Measurements from ENCODE around the gene PFAS. TPM values are rescaled to one million over a fixed set of nuclear protein-coding genes. Genes with fewer than 3 reads are reported as not detected.

PFAS gene
- total RNA-seq, 4 donors from 2014 or later = 2.6 to 8.4 (median 6.5) TPM

GRCh38 chr17:8257801-8258200 lies 8.7 kb downstream of the PFAS start:
- Histone ChIP-seq H3K27me3 (no peaks in the 10 kb centered on the region), H3K36me3 (peaks cover 0 to 67% of the 10 kb centered on the region in 2 donors), H3K4me3 (no peak overlapping the region), H3K4me1 (no peaks in the 10 kb centered on the region), H3K27ac (no peak overlapping the region), H3K9me3 (no peaks in the 10 kb centered on the region)
- in situ Hi-C loops (cut with MboI; ENCODE audit: low sequenced_read_pairs in 4 of 4) = no loop called here
- no peak for ATAC-seq
- TF ChIP-seq CTCF (IDR thresholded peaks at IDR 0.05 in 4 of 5, conservative IDR thresholded peaks at IDR 0.05 in 1 of 5) (no peak), POLR2A (IDR thresholded peaks at IDR 0.05) (no peak)
- no peak for DNase-seq
- intact Hi-C loops (cut with DNase I; ENCODE audit: low total_unique reads) = no loop called here

GRCh38 chr17:8264320-8264719 lies 15.2 kb downstream of the PFAS start:
- H3K4me1 ChIP-seq = no peaks in the 10 kb centered on the region
- no peak overlapping the region for H3K27ac ChIP-seq
- DNase-seq (no peak), ATAC-seq (no peak)
- no peaks in the 10 kb centered on the region for H3K9me3 ChIP-seq
- in situ Hi-C loops (cut with MboI; ENCODE audit: low sequenced_read_pairs in 4 of 4) = no loop called here
- no peak overlapping the region for H3K4me3 ChIP-seq
- H3K27me3 ChIP-seq = no peaks in the 10 kb centered on the region
- intact Hi-C loops (cut with DNase I; ENCODE audit: low total_unique reads) = no loop called here
- TF ChIP-seq POLR2A (IDR thresholded peaks at IDR 0.05) (no peak), CTCF (IDR thresholded peaks at IDR 0.05 in 4 of 5, conservative IDR thresholded peaks at IDR 0.05 in 1 of 5) (no peak)
- H3K36me3 ChIP-seq = peaks cover 0 to 86% of the 10 kb centered on the region in 2 donors

- Histone ChIP-seq H3K27me3 (no peaks in the 10 kb centered on the region), H3K4me1 (no peaks in the 10 kb centered on the region), H3K4me3 (no peak overlapping the region), H3K36me3 (peaks cover 0 to 81% of the 10 kb centered on the region in 2 donors), H3K9me3 (no peaks in the 10 kb centered on the region), H3K27ac (no peak overlapping the region)
- TF ChIP-seq CTCF (IDR thresholded peaks at IDR 0.05 in 4 of 5, conservative IDR thresholded peaks at IDR 0.05 in 1 of 5) = no peak
- TF ChIP-seq POLR2A (IDR thresholded peaks at IDR 0.05) = no peak
- in situ Hi-C loops (cut with MboI; ENCODE audit: low sequenced_read_pairs in 4 of 4) (no loop called here), intact Hi-C loops (cut with DNase I; ENCODE audit: low total_unique reads) (no loop called here)
- DNase-seq (no peak), ATAC-seq (no peak)
Measured at GRCh38 chr17:8264836-8265542, 15.9 kb downstream of the PFAS start.

- no peaks in the 10 kb centered on the region for H3K27me3 ChIP-seq
- no peaks in the 10 kb centered on the region for H3K4me1 ChIP-seq
- H3K36me3 ChIP-seq = peaks cover 0 to 62% of the 10 kb centered on the region in 2 donors
- DNase-seq (no peak), ATAC-seq (no peak)
- intact Hi-C loops (cut with DNase I; ENCODE audit: low total_unique reads) (no loop called here), in situ Hi-C loops (cut with MboI; ENCODE audit: low sequenced_read_pairs in 4 of 4) (no loop called here)
- no peak overlapping the region for H3K4me3 ChIP-seq
- no peaks in the 10 kb centered on the region for H3K9me3 ChIP-seq
- TF ChIP-seq CTCF (IDR thresholded peaks at IDR 0.05 in 4 of 5, conservative IDR thresholded peaks at IDR 0.05 in 1 of 5) (no peak), POLR2A (IDR thresholded peaks at IDR 0.05) (no peak)
- H3K27ac ChIP-seq = no peak overlapping the region
Measured at GRCh38 chr17:8266648-8267479, 17.8 kb downstream of the PFAS start.
